Measurements from ENCODE around the gene SSBP4. TPM values are rescaled to one million over a fixed set of nuclear protein-coding genes. Genes with fewer than 3 reads are reported as not detected.

SSBP4 gene
- total and polyA plus RNA-seq, 9 of the 15 experiments (the other 6 are each of a cell fraction or from before 2014, with no cell fraction given) = 1.1 to 189 (median 39.0) TPM

DNA sequence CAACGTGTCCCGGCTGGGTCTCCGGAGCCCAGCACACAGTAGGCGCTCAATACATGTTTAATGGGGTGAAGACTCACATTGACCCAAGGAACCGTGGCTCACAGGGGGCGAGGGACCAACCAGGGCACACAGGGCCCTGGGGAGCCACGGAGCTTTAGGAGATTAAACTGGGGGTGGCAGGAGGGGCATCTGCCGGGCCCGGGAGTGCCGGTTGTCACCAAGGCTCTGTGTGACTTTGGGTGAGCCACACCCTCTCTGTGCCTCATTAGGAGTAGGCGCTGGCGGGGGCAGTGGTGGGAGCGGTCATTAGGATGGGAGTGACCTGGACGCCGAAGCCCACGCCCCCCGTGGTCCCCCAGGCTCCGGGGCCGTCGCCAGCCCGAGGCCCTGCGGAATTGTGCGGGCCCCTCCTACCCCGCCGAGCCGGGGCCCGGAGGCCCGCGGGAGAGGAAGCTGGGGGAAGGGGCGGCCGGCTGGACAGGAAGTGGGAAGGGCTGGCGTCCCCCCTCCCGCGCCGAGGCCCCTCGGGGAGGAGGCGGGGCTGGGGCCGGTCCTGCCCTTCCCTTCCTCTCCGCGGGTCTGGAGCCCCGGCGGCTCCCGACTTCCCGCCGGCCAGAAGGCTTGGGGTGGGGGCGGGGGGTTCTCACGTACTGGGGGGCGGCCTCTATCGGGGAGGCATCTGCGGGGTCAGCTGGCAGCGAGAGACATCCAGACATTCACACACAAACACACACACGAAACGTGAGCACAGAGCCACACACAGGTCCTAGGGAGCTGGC is 1.8 kb upstream of the SSBP4 start (continued):
- TF ChIP-seq, protein P1, sequence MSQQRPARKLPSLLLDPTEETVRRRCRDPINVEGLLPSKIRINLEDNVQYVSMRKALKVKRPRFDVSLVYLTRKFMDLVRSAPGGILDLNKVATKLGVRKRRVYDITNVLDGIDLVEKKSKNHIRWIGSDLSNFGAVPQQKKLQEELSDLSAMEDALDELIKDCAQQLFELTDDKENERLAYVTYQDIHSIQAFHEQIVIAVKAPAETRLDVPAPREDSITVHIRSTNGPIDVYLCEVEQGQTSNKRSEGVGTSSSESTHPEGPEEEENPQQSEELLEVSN (IDR thresholded peaks at IDR 0.05; ENCODE audit: borderline replicate concordance in 1 of 2, extremely low read depth in 1 of 2, insufficient read depth in 1 of 2, insufficient read length in 1 of 2, low read depth in 1 of 2, low read length in 1 of 2, poor library complexity in 1 of 2, severe bottlenecking in 1 of 2) = peak; percentile 51 to 96
- TF ChIP-seq, protein P2, sequence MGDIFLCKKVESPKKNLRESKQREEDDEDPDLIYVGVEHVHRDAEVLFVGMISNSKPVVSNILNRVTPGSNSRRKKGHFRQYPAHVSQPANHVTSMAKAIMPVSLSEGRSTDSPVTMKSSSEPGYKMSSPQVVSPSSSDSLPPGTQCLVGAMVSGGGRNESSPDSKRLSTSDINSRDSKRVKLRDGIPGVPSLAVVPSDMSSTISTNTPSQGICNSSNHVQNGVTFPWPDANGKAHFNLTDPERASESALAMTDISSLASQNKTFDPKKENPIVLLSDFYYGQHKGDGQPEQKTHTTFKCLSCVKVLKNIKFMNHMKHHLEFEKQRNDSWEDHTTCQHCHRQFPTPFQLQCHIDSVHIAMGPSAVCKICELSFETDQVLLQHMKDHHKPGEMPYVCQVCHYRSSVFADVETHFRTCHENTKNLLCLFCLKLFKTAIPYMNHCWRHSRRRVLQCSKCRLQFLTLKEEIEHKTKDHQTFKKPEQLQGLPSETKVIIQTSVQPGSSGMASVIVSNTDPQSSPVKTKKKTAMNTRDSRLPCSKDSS (IDR thresholded peaks at IDR 0.05; ENCODE audit: low read depth, partially characterized antibody) = no peak
- TF ChIP-seq, protein P3, sequence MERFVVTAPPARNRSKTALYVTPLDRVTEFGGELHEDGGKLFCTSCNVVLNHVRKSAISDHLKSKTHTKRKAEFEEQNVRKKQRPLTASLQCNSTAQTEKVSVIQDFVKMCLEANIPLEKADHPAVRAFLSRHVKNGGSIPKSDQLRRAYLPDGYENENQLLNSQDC (CRISPR knock-in tag; IDR thresholded peaks at IDR 0.05) = no peak
- TF ChIP-seq BRD4 (IDR thresholded peaks at IDR 0.05) = peak; percentile 94
- TF ChIP-seq ZNF146 (CRISPR knock-in tag; IDR thresholded peaks at IDR 0.05; ENCODE audit: unreplicated experiment) = no peak
- no peak for TF ChIP-seq JUNB (CRISPR knock-in tag; conservative IDR thresholded peaks at IDR 0.05)
- TF ChIP-seq ETS2 (tag; IDR thresholded peaks at IDR 0.05; ENCODE audit: borderline replicate concordance, poor library complexity, severe bottlenecking) = no peak
- peak; percentile 38 for TF ChIP-seq SAP30 (IDR thresholded peaks at IDR 0.05; ENCODE audit: borderline replicate concordance, insufficient read depth, low read depth, low read length, poor library complexity, severe bottlenecking)
- TF ChIP-seq ZBTB7A (IDR thresholded peaks at IDR 0.05; ENCODE audit: borderline replicate concordance, control insufficient read depth, low read depth, low read length) = peak; percentile 99
- TF ChIP-seq ZNF444 (CRISPR knock-in tag; IDR thresholded peaks at IDR 0.05) = no peak
- no peak for TF ChIP-seq PRMT5 (CRISPR knock-in tag; IDR thresholded peaks at IDR 0.05)
- no peak for TF ChIP-seq U2AF2 (optimal IDR thresholded peaks at IDR 0.05; ENCODE audit: low read depth, low read length)
- TF ChIP-seq ZNF644 (tag; IDR thresholded peaks at IDR 0.05; ENCODE audit: low read depth) = no peak; the same call in 1 of the 2 replicates
- TF ChIP-seq, protein P4, sequence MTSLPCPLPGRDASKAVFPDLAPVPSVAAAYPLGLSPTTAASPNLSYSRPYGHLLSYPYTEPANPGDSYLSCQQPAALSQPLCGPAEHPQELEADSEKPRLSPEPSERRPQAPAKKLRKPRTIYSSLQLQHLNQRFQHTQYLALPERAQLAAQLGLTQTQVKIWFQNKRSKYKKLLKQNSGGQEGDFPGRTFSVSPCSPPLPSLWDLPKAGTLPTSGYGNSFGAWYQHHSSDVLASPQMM (CRISPR knock-in tag; IDR thresholded peaks at IDR 0.05) = no peak
- TF ChIP-seq SRF (CRISPR knock-in tag; IDR thresholded peaks at IDR 0.05) = peak in 1 of 2 experiments; percentile 24; a peak in 1 of 4 replicates
- no peak for TF ChIP-seq SIX5 (IDR thresholded peaks at IDR 0.05; ENCODE audit: borderline replicate concordance in 1 of 2, insufficient read depth in 1 of 2, low read depth in 1 of 2, low read length in 2 of 2)
- TF ChIP-seq ZC3H4 (CRISPR knock-in tag; IDR thresholded peaks at IDR 0.05; ENCODE audit: borderline replicate concordance) = peak; percentile 91; the same call in 1 of the 2 replicates
- TF ChIP-seq KLF13 (tag; IDR thresholded peaks at IDR 0.05; ENCODE audit: borderline replicate concordance, low read depth) = peak; percentile 55
- no peak for TF ChIP-seq ZNF445 (CRISPR knock-in tag; IDR thresholded peaks at IDR 0.05; ENCODE audit: low read depth)
- TF ChIP-seq HOXB6 (CRISPR knock-in tag; IDR thresholded peaks at IDR 0.05; ENCODE audit: borderline replicate concordance) = no peak
- TF ChIP-seq HNRNPUL1 (IDR thresholded peaks at IDR 0.05; ENCODE audit: low read length) = no peak
- peak; percentile 10; the same call in 1 of the 2 replicates for TF ChIP-seq ZNF175 (CRISPR knock-in tag; IDR thresholded peaks at IDR 0.05; ENCODE audit: low read depth)
- TF ChIP-seq EZH2 (IDR thresholded peaks at IDR 0.05; ENCODE audit: borderline replicate concordance, low read depth, low read length) = no peak

All from K562 (cell line).